Neural progenitor cell (in vitro differentiated cells): ENCODE results near the gene PRDX5. TPM values are rescaled to one million over a fixed set of nuclear protein-coding genes. Genes with fewer than 3 reads are reported as not detected.

ENCODE experiments used
- DNase-seq: peaks from one replicate; pipeline ENCODE4 v3.0.0-alpha.2; 2016; ENCODE audit warnings: low spot score
- H2AFZ ChIP-seq: fragments of 200-600 bp; sonication (generic); replicated peaks from 2 replicates; pipeline ENCODE4 v1.6.1; 2016; ENCODE audit warnings: antibody characterized with exemption
- H3F3A ChIP-seq: fragments of 200-600 bp; sonication (generic); 2 replicates; pipeline ENCODE4 v1.6.1; 2016; ENCODE audit warnings: antibody characterized with exemption, low read depth
- H3K27ac ChIP-seq: fragments of 200-600 bp; sonication (generic); 2 replicates; pipeline ENCODE4 v1.5.1; 2016; ENCODE audit warnings: mild to moderate bottlenecking
- H3K27me3 ChIP-seq: fragments of 200-600 bp; sonication (generic); 2 replicates; pipeline ENCODE4 v1.6.1; 2016; ENCODE audit warnings: mild to moderate bottlenecking, moderate library complexity
- H3K36me3 ChIP-seq: fragments of 200-600 bp; sonication (generic); 2 replicates; pipeline ENCODE4 v1.5.1; 2016
- H3K4me1 ChIP-seq: fragments of 200-600 bp; sonication (generic); 2 replicates; pipeline ENCODE4 v1.6.1; 2016; ENCODE audit warnings: mixed run types
- H3K4me2 ChIP-seq: fragments of 200-600 bp; sonication (generic); 2 replicates; pipeline ENCODE4 v1.6.1; 2016
- H3K4me3 ChIP-seq: fragments of 200-600 bp; sonication (generic); 2 replicates; pipeline ENCODE4 v1.5.1; 2016
- H3K79me2 ChIP-seq: fragments of 200-600 bp; sonication (generic); 2 replicates; pipeline ENCODE4 v1.6.1; 2016; ENCODE audit warnings: low read depth
- H3K9ac ChIP-seq: fragments of 200-600 bp; sonication (generic); 2 replicates; pipeline ENCODE4 v1.6.1; 2016
- H3K9me3 ChIP-seq: fragments of 200-600 bp; sonication (generic); 2 replicates; pipeline ENCODE4 v1.5.1; 2016; ENCODE audit warnings: low read depth
- H4K20me1 ChIP-seq: fragments of 200-600 bp; sonication (generic); 2 replicates; pipeline ENCODE4 v1.6.1; 2016; ENCODE audit warnings: low read depth
- H3K27ac Mint-ChIP-seq: 3 replicates; pipeline ENCODE4 v1.8.0; 2021; ENCODE audit warnings: mixed read lengths
- H3K27me3 Mint-ChIP-seq: 2 replicates; pipeline ENCODE4 v1.8.0; 2022; ENCODE audit warnings: low read depth, mild to moderate bottlenecking, inconsistent platforms, moderate library complexity, mixed read lengths; ENCODE audit not compliant: insufficient read depth
- H3K36me3 Mint-ChIP-seq: 3 replicates; pipeline ENCODE4 v1.8.0; 2021; ENCODE audit warnings: mixed read lengths
- H3K4me1 Mint-ChIP-seq: 3 replicates; pipeline ENCODE4 v1.8.0; 2021; ENCODE audit warnings: mixed read lengths
- H3K4me3 Mint-ChIP-seq: 3 replicates; pipeline ENCODE4 v1.8.0; 2021; ENCODE audit warnings: mild to moderate bottlenecking, moderate library complexity, mixed read lengths
- H3K9me3 Mint-ChIP-seq: 3 replicates; pipeline ENCODE4 v1.8.0; 2020; ENCODE audit warnings: mixed read lengths
- CTCF ChIP-seq: fragments of 200-600 bp; sonication (generic); IDR thresholded peaks from 2 replicates; pipeline ENCODE4 v1.5.1; 2017; ENCODE audit warnings: antibody characterized with exemption, mild to moderate bottlenecking
- EZH2 ChIP-seq: fragments of 200-600 bp; sonication (generic); IDR thresholded peaks from 2 replicates; pipeline ENCODE4 v1.6.1; 2017; ENCODE audit warnings: antibody characterized with exemption, mild to moderate bottlenecking, moderate library complexity
- EZH2phosphoT487 ChIP-seq: fragments of 200-600 bp; sonication (generic); IDR thresholded peaks from 2 replicates; pipeline ENCODE4 v1.6.1; 2017; ENCODE audit warnings: antibody characterized with exemption
- total RNA-seq: library from RNA; depleted of rRNA; stranded (reverse); fragments of >200 nt; gene quantifications from 2 replicates; pipeline ENCODE4 v1.2.3, GENCODE V29; 2015; ENCODE audit warnings: low replicate concordance

The PRDX5 gene
- total RNA-seq, 1 donor from 2014 or later, result 111 TPM

- Histone ChIP-seq H3K36me3 (no peaks in the 10 kb centered on the region), H3F3A (no peaks in the 10 kb centered on the region), H3K9me3 (no peaks in the 10 kb centered on the region), H3K27me3 (no peaks in the 10 kb centered on the region), H3K9ac (no peak overlapping the region), H3K27ac (no peak overlapping the region), H2AFZ (no peak overlapping the region), H3K4me2 (no peak overlapping the region), H3K4me1 (no peaks in the 10 kb centered on the region), H4K20me1 (peaks cover 3% of the 10 kb centered on the region), H3K4me3 (no peak overlapping the region), H3K79me2 (no peaks in the 10 kb centered on the region)
- peaks cover 27% of the 10 kb centered on the region for H3K36me3 Mint-ChIP-seq
- H3K27ac Mint-ChIP-seq, result no peak overlapping the region
- peaks cover 5% of the 10 kb centered on the region for H3K4me1 Mint-ChIP-seq
- TF ChIP-seq CTCF (no peak), EZH2phosphoT487 (no peak), EZH2 (no peak)
- peaks cover 8% of the 10 kb centered on the region for H3K27me3 Mint-ChIP-seq
- H3K4me3 Mint-ChIP-seq, result no peak overlapping the region
- no peaks in the 10 kb centered on the region for H3K9me3 Mint-ChIP-seq
- no peak for DNase-seq
Observed at GRCh38 chr11:64364435-64364834, 46.5 kb downstream of the PRDX5 start.

- no peaks in the 10 kb centered on the region for H4K20me1 ChIP-seq
- H3K9me3 Mint-ChIP-seq, result no peaks in the 10 kb centered on the region
- TF ChIP-seq CTCF, result no peak
- no peak for TF ChIP-seq EZH2phosphoT487
- no peak for TF ChIP-seq EZH2
- H3K79me2 ChIP-seq, result no peaks in the 10 kb centered on the region
- H3K4me1 Mint-ChIP-seq, result no peaks in the 10 kb centered on the region
- no peak overlapping the region for H3K9ac ChIP-seq
- no peak for DNase-seq
- no peak overlapping the region for H3K27ac ChIP-seq
- H3K36me3 ChIP-seq, result no peaks in the 10 kb centered on the region
- H2AFZ ChIP-seq, result no peak overlapping the region
- peaks cover 9% of the 10 kb centered on the region for H3K27me3 Mint-ChIP-seq
- no peak overlapping the region for H3K4me2 ChIP-seq
- H3K36me3 Mint-ChIP-seq, result peaks cover 27% of the 10 kb centered on the region
- no peaks in the 10 kb centered on the region for H3K9me3 ChIP-seq
- H3K27me3 ChIP-seq, result no peaks in the 10 kb centered on the region
- no peaks in the 10 kb centered on the region for H3F3A ChIP-seq
- H3K4me3 Mint-ChIP-seq, result no peak overlapping the region
- no peaks in the 10 kb centered on the region for H3K4me1 ChIP-seq
- no peak overlapping the region for H3K4me3 ChIP-seq
- H3K27ac Mint-ChIP-seq, result no peak overlapping the region
Observed at GRCh38 chr11:64364911-64365310, 47.0 kb downstream of the PRDX5 start.

- no peak overlapping the region for H2AFZ ChIP-seq
- peaks cover 24% of the 10 kb centered on the region for H3K36me3 Mint-ChIP-seq
- peaks cover 6% of the 10 kb centered on the region for H3K27me3 Mint-ChIP-seq
- no peak overlapping the region for H3K9ac ChIP-seq
- no peaks in the 10 kb centered on the region for H3K4me1 ChIP-seq
- TF ChIP-seq EZH2, result no peak
- no peak for TF ChIP-seq EZH2phosphoT487
- TF ChIP-seq CTCF, result no peak
- H3K79me2 ChIP-seq, result no peaks in the 10 kb centered on the region
- no peak overlapping the region for H3K27ac Mint-ChIP-seq
- no peaks in the 10 kb centered on the region for H3K36me3 ChIP-seq
- H3K27ac ChIP-seq, result no peak overlapping the region
- peaks cover under 1% of the 10 kb centered on the region for H3F3A ChIP-seq
- no peaks in the 10 kb centered on the region for H3K27me3 ChIP-seq
- no peaks in the 10 kb centered on the region for H3K9me3 ChIP-seq
- DNase-seq, result no peak
- no peaks in the 10 kb centered on the region for H4K20me1 ChIP-seq
- no peaks in the 10 kb centered on the region for H3K4me1 Mint-ChIP-seq
- no peaks in the 10 kb centered on the region for H3K9me3 Mint-ChIP-seq
- H3K4me2 ChIP-seq, result no peak overlapping the region
- no peak overlapping the region for H3K4me3 ChIP-seq
- H3K4me3 Mint-ChIP-seq, result peak overlapping the region; percentile 42
Observed at GRCh38 chr11:64366751-64367150, 48.8 kb downstream of the PRDX5 start.
